GM13977 (cell line): ENCODE measurements around the gene SESTD1.
"Not testable (repeated sequence)": the region's sequence is repeated elsewhere in the genome, so short reads cannot be mapped to it uniquely, and the experiment has no call there.

Experiments
- DNase-seq: peaks from one replicate; pipeline ENCODE4 v3.0.0; 2012; ENCODE audit warnings: low spot score
- CTCF ChIP-seq: IDR thresholded peaks from 2 replicates; pipeline ENCODE4 v1.5.1; 2012; ENCODE audit warnings: mild to moderate bottlenecking, control low read depth; ENCODE audit not compliant: insufficient read depth; ENCODE audit errors: extremely low read depth, missing control alignments
- in situ Hi-C: fragments of 300-500 bp; cut with MboI; formaldehyde crosslinking; loops from one replicate; pipeline ENCODE4 v1.12.0; 2022; ENCODE audit warnings: low sequenced_read_pairs, low pct_unique_long_range_greater_than_20kb, mixed read lengths, inconsistent platforms; ENCODE audit not compliant: unreplicated experiment

The SESTD1 gene

GRCh38 chr2:179250848-179251504 lies 13.7 kb downstream of the SESTD1 start:
- no peak for TF ChIP-seq CTCF
- no peak for DNase-seq
- in situ Hi-C loops, result no loop called here

GRCh38 chr2:179250095-179250494 lies 14.5 kb downstream of the SESTD1 start:
- in situ Hi-C loops, result no loop called here
- no peak for DNase-seq
- no peak for TF ChIP-seq CTCF

- no peak for DNase-seq
- in situ Hi-C loops, result no loop called here
- TF ChIP-seq CTCF, result no peak
These were observed 16.6 kb downstream of the SESTD1 start for GRCh38 chr2:179248024-179248348.

GRCh38 chr2:179247318-179248023 lies 17.2 kb downstream of the SESTD1 start:
- no peak for TF ChIP-seq CTCF
- no peak for DNase-seq
- in situ Hi-C loops, result no loop called here

- in situ Hi-C loops, DNase-seq: not testable (repeated sequence)
These were observed 18.8 kb downstream of the SESTD1 start for GRCh38 chr2:179245843-179246242.

GRCh38 chr2:179243046-179243445 lies 21.6 kb downstream of the SESTD1 start:
- in situ Hi-C loops, result no loop called here
- no peak for TF ChIP-seq CTCF

More at GRCh38 chr2:179243046-179243445, 21.6 kb downstream of the SESTD1 start:
- DNase-seq, result no peak
